Measurements from ENCODE around the gene TRIM47. TPM values are rescaled to one million over a fixed set of nuclear protein-coding genes. Genes with fewer than 3 reads are reported as not detected.

TRIM47 gene
- total RNA-seq, 1 donor from 2014 or later, result 3.1 TPM

DNA sequence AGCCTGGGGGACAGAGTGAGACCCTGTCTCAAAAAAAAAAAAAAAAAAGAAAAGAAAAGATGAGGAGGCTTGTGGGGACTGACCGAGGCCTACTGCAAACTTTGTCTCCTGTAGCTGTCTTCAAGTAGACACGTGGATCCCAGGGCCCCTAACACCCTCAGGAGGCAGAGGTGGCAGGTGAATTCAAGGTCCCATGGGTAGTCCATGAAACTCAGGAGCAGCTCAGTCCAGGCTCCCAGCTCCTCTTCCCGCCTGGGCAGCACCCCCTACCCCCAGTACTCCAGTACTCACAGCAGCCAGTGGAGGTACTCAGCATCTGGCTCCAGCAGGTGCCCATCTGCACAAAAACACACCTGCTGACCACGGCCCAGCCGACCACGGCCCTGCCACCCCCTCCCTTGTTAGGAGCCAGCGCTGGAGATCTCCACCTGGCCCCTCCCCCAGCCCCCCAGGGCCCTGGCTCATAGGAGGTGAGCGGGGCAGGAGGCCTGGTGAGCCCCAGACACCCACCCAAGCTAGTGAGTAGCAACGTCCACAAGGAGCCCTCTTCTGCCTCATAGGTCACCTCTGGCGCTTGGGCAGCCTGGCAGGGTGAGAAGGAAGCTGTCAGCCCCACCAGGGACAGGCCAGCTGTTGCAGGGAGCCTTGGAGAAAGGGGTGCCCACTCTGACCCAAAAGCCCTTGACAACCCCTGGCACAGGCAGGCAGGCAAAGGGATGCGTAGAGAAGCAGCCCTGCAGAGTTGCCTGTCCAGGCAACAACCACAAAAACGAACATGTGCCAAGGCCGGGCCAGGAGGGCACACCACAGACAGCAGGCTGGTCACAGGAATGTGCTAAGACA, 22.5 kb upstream of the TRIM47 start:
- peaks cover 16% of the 10 kb centered on the region for H3K4me1 Mint-ChIP-seq
- peaks cover 40% of the 10 kb centered on the region for H3K36me3 Mint-ChIP-seq (ENCODE audit: low read depth)
- no peaks in the 10 kb centered on the region for H3K9me3 Mint-ChIP-seq
- intact Hi-C loops (cut with micrococcal nuclease), result loop anchor here (10.0 kb wide), 1 partner anchor 374 kb away; no protein-coding TSS in a partner anchor
- TF ChIP-seq, protein P1, sequence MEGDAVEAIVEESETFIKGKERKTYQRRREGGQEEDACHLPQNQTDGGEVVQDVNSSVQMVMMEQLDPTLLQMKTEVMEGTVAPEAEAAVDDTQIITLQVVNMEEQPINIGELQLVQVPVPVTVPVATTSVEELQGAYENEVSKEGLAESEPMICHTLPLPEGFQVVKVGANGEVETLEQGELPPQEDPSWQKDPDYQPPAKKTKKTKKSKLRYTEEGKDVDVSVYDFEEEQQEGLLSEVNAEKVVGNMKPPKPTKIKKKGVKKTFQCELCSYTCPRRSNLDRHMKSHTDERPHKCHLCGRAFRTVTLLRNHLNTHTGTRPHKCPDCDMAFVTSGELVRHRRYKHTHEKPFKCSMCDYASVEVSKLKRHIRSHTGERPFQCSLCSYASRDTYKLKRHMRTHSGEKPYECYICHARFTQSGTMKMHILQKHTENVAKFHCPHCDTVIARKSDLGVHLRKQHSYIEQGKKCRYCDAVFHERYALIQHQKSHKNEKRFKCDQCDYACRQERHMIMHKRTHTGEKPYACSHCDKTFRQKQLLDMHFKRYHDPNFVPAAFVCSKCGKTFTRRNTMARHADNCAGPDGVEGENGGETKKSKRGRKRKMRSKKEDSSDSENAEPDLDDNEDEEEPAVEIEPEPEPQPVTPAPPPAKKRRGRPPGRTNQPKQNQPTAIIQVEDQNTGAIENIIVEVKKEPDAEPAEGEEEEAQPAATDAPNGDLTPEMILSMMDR (IDR thresholded peaks at IDR 0.05), result no peak
- ATAC-seq (ENCODE audit: low read depth), result no peak
- CTCF ChIA-PET, result interaction anchor here (1.5 kb wide), 1 partner anchor 24 kb away, joined by 3 read pairs; no protein-coding TSS in a partner anchor
- H3K27me3 Mint-ChIP-seq, result no peaks in the 10 kb centered on the region
- no peak overlapping the region for H3K27ac Mint-ChIP-seq
- no peak overlapping the region for H3K4me3 Mint-ChIP-seq
- DNase-seq, result no peak
- POLR2A ChIA-PET, result interaction anchor here (0.7 kb wide), 3 partner anchors 46 to 371 kb away, joined by 3 to 5 read pairs (median 3); partner anchors contain the start of gene WBP2

DNA sequence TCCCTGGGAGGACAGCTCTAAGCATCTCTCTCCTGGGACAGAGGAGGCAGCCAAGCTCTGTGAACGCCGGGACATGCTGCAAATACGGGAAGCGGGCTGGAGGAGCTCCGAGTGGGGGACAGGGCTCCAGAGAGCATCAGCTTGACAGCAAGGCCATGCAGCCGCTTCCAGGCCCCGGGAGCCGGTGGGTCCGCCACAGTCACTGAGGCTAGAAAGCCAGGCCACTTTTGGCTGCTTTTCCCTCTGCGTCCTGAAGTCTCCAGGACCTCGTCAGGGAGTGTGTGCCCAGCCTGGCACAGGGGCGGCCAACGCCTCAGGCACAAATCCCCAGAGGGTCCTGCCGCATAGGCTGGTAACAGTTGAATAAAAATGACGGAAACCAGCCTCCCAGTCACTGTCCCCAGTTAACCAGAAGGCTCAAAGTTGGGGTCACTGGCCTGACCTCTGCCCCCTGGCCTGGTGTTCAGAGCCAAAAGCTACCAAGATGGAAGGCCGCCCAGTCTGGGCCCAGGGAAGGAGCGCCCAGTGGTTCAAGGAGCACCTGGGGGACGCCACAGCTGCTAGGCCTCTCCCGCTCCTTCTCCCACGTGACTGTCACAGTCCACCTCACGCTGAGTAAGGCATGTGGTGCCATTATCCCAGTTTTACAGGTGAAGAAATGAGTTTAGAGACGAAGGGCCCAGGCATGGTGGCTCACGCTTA, 21.5 kb upstream of the TRIM47 start:
- H3K4me1 Mint-ChIP-seq, result peaks cover 22% of the 10 kb centered on the region
- no peak overlapping the region for H3K27ac Mint-ChIP-seq
- DNase-seq (no peak), ATAC-seq (ENCODE audit: low read depth) (no peak)
- no peak overlapping the region for H3K4me3 Mint-ChIP-seq
- TF ChIP-seq, protein P1 (IDR thresholded peaks at IDR 0.05), result no peak
- ChIA-PET POLR2A (interaction anchor here (0.7 kb wide), 2 partner anchors 45 to 120 kb away, joined by 3 read pairs; partner anchors contain the start of gene WBP2), CTCF (interaction anchor here (1.5 kb wide), 1 partner anchor 23 kb away, joined by 3 read pairs; no protein-coding TSS in a partner anchor)
- peaks cover 40% of the 10 kb centered on the region for H3K36me3 Mint-ChIP-seq (ENCODE audit: low read depth)
- no peaks in the 10 kb centered on the region for H3K27me3 Mint-ChIP-seq
- H3K9me3 Mint-ChIP-seq, result no peaks in the 10 kb centered on the region
- intact Hi-C loops (cut with micrococcal nuclease), result loop anchor here (10.0 kb wide), 1 partner anchor 375 kb away; no protein-coding TSS in a partner anchor

GRCh38 chr17:75899353-75899752, 21.0 kb upstream of the TRIM47 start:
- ATAC-seq (ENCODE audit: low read depth) (no peak), DNase-seq (no peak)
- no peaks in the 10 kb centered on the region for H3K9me3 Mint-ChIP-seq
- POLR2A ChIA-PET, result no interaction called here
- no peak overlapping the region for H3K4me3 Mint-ChIP-seq
- TF ChIP-seq, protein P1 (IDR thresholded peaks at IDR 0.05), result no peak
- H3K36me3 Mint-ChIP-seq (ENCODE audit: low read depth), result peaks cover 40% of the 10 kb centered on the region
- peaks cover 23% of the 10 kb centered on the region for H3K4me1 Mint-ChIP-seq
- no peak overlapping the region for H3K27ac Mint-ChIP-seq
- H3K27me3 Mint-ChIP-seq, result no peaks in the 10 kb centered on the region
- CTCF ChIA-PET, result no interaction called here
- intact Hi-C loops (cut with micrococcal nuclease), result no loop called here

DNA sequence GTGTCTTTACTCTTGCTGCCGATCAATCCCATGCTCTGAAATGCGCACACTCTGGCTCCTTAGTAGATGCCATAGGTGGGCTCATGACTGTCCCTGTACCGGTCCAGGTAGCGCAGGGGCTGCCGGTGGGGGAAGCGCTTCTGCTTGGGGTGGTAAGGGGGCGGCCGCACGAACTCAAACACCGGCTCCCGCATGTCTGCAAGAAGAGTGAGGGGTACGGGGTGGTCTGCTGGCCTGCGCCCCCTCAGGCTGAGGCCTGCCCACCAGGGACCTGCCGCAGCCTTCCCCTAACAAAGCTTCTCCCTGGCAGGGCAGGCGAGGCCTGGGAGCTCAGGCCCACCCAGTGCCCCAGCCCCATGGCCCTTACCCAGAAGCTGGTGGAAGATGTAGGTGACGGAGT, 20.4 kb upstream of the TRIM47 start:
- TF ChIP-seq, protein P1 (IDR thresholded peaks at IDR 0.05), result no peak
- Mint-ChIP-seq H3K27ac (no peak overlapping the region), H3K9me3 (no peaks in the 10 kb centered on the region), H3K4me1 (peaks cover 26% of the 10 kb centered on the region), H3K36me3 (ENCODE audit: low read depth) (peaks cover 40% of the 10 kb centered on the region), H3K27me3 (no peaks in the 10 kb centered on the region), H3K4me3 (no peak overlapping the region)
- DNase-seq, result no peak
- intact Hi-C loops (cut with micrococcal nuclease), result no loop called here
- no peak for ATAC-seq (ENCODE audit: low read depth)
- POLR2A ChIA-PET, result interaction anchor here (0.7 to 1.3 kb wide), 2 partner anchors 21 to 40 kb away, joined by 4 read pairs; no protein-coding TSS in a partner anchor
- CTCF ChIA-PET, result no interaction called here
